Left cardiac atrium (tissue), 4 donors: ENCODE results near the gene PRG2. TPM values are rescaled to one million over a fixed set of nuclear protein-coding genes. Genes with fewer than 3 reads are reported as not detected.

Experiments used
- ATAC-seq, 2 donors: fragments of 200-7000 bp; cut with Tn5 transposase; one replicate each; pipeline ENCODE4 v1.9.1; 2020; ENCODE audit warnings: mild to moderate bottlenecking in 2 of 2, moderate library complexity in 2 of 2
- DNase-seq: peaks from one replicate; pipeline ENCODE4 v3.0.0-alpha.2; 2020
- intact Hi-C, 2 donors: fragments of 100-400 bp; cut with DNase I; formaldehyde crosslinking; loops; one replicate each; pipeline versions ENCODE4 v1.14.1 to v1.15.1; 2022 to 2023
- total RNA-seq, 2 donors: library from RNA; stranded (reverse); fragmentation: NEBNext Ultra II Directional; extraction: Animal tissue kit (Norgen Biotek cat#: 25700); gene quantifications; one replicate each; pipeline ENCODE4 v1.2.1, GENCODE V29; 2021
- donor health status: DM: no; HTN: yes; CAD: no.
- donor health status: DM: no; HTN: yes; CAD: no; lungs with severe emphysema.
- donor health status: DM: yes; HTN: yes; CAD: no.
- donor health status: Dilated cardiomyopathy.

PRG2 gene
- total RNA-seq, 2 donors from 2014 or later: not detected

DNA sequence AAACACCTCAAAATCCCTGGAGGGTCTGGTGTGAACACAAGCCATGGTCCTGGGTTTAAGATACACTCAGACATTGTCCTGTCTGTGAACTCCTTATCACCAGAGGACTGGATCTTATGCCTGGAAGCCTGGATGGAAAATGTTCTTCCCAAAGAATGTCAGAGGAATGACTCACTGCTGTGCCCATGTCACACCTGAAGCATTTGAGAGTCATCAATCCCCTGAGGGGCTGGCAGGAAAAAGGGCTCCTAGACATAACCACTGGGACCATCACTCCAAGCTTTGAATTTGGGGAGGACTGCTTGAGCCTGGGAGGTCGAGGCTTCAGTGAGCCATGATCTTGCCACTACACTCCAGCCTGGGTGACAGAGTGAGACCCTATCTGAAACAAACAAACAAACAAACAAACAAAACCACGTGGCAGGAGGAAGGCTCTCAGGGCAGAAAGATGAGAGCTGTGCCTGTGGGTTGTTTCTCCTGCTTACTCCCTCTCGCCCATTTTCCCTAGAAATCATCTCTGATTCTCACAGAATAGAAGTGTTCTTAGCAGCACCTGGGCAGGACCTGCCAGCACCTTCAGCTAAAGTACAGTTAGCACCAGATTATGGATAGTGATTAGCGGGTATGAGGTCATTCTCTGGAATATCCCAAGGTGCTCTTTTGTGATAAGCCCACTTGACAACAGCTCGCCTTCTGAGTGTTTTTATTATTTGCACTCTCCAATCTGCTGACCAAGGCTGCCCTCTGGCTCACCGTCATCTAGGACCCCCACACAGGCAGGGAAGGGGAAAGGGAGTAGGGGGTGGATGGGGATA is 11.9 kb upstream of the PRG2 start:
- intact Hi-C loops: no loop called here
- DNase-seq (no peak), ATAC-seq (no peak)

DNA sequence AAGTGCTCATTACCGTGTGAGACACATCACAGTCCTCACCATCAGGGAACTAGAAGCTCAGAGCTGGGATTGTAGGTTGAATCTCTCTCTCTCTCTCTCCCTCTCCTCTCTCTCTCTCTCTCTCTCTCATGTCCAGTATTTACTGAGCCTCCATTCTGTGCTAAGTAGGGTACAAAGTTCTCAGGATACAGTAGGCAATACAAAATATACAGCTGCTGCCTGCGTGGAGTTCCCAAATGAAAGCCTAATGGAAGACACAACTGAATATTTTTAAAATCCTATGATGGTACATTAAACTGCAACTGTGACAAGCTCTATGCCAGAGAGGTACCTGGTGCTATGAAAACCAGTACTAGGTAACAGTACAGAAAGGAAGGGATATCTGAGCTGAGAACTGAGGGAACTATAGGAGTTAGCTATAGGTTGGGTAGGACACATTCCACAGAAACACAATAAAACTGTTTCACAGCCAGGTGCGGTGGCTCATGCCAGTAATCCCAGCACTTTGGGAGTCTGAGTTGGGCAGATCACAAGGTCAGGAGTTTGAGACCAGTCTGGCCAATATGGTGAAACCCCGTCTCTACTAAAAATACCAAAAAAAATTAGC is 9.6 kb upstream of the PRG2 start:
- intact Hi-C loops: no loop called here
- ATAC-seq: no peak
- DNase-seq: no peak

DNA sequence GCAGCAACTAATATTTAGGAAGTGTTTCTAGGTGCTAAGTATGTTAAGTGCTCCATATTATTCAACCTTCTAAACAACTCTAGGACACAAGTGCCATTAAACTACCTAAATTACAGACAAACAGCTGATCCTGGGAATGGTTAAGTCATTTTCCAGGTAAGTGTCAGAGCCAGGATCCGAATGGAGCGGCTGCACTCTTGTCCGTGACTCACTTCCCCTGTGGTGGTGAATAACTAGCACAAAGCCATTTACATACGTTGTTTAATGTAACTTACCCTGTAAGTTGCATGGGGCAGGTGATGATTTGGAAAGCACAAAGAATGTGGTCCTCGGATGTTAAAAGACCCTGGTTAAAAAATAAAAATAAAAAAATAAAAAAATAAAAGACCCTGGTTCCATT is 8.8 kb upstream of the PRG2 start:
- intact Hi-C loops: no loop called here
- DNase-seq (no peak), ATAC-seq (no peak)

DNA sequence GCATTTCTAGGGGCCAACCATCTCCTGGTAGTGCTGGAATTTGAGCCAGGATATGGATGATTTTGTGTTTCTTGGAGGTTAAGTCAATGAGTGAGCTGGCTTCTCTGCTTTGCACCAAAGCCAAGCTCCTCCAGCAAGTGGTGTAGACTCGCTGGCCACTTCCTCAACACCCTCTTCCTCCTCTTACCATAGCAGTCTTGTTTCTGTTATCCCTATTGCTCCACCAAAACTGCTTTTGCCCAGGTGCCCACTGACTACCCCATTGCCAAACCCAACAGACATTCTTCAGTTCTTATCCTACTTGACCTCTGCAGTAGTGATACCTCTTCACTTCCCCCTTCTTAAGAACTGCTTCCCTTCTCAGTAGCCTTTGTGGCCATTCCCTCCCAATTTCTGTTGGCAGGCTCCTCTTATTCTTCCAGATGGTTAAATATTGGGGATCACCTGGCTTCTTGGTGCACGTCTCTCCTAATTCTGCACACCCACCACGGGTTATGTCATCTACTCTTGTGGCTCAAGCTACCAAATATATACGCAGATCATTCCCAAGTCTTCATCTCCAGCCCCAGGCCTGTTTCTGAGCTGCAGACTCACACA is 7.0 kb upstream of the PRG2 start:
- intact Hi-C loops: no loop called here
- DNase-seq (no peak), ATAC-seq (no peak)

DNA sequence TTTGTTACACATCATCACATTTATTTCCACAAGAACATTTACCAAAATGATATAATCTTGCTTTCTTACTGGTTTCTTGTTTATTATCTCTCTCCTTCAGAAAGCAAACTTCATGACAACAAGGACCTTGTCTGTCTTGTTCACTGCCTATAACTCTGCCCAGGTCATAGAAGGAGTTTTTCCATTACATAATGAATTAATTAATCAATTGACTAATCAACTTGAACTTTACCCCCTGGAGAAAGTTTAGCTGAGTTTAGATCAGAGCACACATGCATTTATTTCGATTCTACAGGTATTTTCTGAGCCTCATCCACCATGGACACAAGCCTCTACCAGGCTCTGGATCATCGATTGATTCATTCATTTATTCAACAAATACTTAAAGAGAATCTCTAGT is 6.3 kb upstream of the PRG2 start:
- intact Hi-C loops: no loop called here
- ATAC-seq: no peak
- no peak for DNase-seq

DNA sequence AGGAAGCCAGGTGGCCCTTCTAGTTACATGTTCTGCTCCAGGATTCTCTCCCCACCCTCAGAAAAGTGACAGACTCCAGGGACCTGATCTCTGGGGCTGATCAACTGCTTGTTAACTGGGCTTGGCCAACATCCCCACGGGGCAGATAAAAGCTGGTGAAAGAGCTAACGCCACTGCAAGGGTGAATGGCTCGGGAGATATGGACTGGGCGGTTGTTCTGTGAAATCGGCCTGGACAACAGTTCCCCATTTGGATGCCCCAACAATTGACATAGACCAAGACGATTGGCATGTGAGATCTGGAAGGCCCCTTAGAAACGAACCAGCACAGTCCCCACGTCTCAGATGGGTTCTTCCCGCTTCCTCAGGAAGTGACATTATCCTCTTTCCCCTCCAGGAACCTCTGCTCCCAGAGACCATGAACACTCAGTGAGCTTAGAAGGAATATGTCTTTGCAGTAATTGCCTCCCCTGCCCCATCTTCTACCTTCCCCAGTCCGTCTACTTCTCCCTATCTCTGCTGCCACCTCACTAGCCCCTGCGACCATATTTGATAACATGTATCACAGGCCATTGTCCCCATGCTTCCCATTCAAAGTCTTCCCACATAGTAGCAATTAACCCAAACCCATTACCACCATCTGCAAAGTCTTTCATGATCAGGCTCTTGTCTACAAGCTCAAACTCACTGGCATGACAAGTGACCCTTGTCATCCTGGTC is 5.6 kb upstream of the PRG2 start:
- no peak for DNase-seq
- no peak for ATAC-seq
- intact Hi-C loops: no loop called here

DNA sequence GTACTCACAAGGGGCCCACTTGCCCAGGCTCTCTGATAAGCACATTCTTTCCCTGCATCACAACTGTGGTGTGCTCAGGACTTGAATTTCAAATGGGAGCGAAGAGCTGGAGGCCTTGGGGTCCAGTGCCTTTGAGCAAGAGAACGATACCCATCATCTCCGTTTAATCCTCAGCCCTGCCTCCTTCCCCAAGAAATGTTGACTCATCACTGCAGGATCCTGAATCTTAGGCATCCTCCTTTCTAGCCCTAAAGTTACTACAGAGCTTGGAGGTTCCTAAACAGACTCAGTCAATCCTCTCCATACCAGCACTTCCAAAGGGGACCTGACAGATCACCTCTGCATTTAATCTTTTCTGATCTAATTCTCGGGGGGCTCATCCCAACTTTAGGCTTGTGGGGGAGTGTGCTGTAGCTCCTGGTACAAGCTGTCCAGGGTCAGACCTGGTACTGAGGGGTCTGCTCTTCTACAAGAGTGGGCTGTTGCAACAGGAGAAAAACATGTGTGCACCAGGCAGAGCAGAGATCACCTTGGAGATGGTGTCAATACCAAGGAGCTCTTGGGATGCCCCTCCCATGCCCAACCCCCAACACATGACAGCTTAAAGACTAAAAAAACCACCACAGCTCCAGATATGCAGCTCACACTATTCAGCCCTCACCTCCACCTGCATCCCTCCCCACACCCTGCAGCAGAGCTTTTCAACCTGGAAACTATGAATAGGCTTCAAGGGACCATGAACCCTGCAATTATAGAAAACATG is 3.9 kb upstream of the PRG2 start:
- DNase-seq: no peak
- intact Hi-C loops: no loop called here
- no peak for ATAC-seq

DNA sequence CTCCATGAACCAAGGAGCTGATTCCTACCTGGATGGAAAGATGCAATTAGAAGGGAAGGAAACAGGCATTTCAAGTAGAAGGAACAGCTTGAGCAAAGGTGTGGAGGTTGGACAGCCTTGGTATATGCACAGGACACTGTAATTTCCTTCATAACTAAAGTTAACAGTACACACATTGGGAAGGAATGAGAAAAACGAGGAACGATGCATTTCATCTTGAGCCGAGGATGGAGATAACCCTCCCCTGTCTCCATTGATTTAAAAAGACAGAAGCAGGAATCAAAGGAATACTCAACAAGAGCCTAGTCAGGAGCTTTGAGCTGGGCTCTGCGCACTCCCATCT is 2.3 kb upstream of the PRG2 start:
- DNase-seq (no peak), ATAC-seq (no peak)
- intact Hi-C loops: no loop called here

DNA sequence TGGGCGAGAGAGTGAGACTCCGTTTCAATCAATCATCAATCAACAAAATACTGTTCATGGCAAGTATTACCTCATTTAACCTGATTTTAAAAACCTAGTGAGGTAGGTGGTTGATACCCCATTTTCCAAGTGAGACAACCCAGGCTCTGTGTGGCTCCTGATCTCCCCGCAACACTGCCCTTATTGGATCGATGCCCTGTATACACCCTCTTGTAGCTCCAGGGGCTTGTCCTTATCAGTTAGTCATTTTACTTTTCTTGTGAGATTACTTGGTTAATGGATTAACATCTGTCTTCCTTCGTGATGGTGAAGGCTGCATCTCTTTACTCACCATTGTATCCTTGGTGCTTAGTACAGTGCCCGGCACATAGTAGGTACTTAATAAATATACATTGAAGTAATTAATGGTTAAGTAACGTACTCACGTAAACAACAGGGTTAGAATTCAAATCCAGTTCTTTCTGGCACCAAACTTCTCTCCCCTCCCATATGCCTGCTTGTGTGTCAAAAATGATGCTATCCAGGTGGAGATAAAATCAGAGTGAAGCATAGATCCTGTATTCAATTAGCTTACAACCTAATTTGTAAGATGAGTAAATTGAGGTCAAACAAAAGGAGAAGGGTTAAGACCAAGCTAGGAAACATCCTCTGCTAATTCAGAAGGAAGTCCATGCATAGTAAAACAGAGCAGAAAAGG is 1.8 kb upstream of the PRG2 start:
- ATAC-seq (no peak), DNase-seq (no peak)
- intact Hi-C loops: no loop called here

DNA sequence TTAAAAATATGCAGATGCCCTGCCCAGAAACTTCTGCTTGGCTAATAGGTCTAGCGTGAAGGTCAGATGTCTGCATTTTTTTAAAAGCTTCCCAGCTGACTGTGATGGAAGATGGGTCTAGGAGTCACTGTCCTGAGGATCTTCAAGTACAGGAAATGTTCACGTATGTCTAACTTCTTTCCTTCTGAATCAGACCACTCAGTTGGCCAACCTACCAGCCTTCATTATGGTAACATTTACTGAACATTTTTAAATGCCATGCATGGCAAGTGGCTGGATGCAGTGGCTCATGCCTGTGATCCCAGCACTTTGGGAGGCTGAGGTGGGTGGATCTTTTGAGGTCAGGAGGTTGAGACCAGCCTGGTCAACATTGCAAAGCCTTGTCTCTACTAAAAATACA is 1.1 kb upstream of the PRG2 start:
- intact Hi-C loops: no loop called here
- no peak for ATAC-seq

DNA sequence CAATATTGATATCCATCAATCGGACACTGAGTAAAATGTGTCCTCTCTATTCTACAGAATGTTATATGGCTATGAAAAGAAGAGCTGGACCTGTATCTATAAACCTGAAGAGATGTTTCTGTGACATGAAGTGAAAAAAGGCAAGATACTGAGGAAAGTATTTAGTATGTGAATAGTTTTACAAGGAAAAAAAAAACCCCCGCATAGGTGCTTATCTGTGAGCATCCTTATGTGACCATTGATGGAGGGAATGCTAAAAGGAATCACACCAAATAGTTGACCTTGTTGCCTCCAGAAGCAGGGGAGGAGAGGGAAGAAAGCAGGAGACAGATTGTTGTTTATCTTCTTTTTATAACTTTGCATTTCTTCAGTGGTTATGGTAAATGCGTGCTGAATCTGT is 661 bp upstream of the PRG2 start:
- ATAC-seq (no peak), DNase-seq (no peak)
- intact Hi-C loops: no loop called here

More for the DNA sequence above, 1.1 kb upstream of the PRG2 start:
- no peak for DNase-seq

DNA sequence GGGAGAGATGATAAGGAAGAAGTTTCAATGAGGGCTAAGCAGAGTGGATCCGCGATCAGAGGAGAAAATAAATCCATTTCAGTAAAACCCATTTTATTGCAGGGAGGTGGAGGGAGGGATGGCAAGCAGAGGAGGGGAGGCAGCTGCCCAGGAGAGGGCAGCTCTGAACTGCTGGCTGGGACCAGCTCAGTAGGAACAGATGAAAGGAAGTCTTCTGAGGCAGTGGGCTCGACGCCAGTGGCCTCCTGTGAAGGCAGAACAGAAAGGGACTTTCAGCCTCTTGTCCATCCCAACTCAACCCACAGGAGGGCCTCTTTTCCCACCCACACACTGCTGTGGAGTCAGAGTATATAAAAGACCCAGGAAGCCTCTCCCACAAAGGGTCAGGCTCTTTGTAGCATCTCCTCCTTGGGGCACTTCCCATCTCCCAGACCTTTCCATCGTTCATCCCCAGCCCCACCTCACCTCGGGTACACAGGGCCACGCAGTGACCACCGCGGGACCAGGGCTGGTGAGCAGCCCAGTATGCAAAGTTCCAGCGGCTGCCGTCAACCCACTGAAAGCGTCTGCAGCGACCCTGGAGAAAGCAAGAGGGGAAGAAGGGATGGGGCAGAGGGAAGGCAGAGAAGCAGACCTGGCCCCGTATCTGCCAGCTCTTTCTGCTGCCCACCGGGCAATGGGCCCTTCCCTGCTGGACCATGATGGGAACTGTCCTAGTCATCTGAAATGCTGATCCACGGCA is 3.0 kb downstream of the PRG2 start:
- intact Hi-C loops: no loop called here
- DNase-seq (no peak), ATAC-seq (peak in 1 of 2 donors; percentile 36)

DNA sequence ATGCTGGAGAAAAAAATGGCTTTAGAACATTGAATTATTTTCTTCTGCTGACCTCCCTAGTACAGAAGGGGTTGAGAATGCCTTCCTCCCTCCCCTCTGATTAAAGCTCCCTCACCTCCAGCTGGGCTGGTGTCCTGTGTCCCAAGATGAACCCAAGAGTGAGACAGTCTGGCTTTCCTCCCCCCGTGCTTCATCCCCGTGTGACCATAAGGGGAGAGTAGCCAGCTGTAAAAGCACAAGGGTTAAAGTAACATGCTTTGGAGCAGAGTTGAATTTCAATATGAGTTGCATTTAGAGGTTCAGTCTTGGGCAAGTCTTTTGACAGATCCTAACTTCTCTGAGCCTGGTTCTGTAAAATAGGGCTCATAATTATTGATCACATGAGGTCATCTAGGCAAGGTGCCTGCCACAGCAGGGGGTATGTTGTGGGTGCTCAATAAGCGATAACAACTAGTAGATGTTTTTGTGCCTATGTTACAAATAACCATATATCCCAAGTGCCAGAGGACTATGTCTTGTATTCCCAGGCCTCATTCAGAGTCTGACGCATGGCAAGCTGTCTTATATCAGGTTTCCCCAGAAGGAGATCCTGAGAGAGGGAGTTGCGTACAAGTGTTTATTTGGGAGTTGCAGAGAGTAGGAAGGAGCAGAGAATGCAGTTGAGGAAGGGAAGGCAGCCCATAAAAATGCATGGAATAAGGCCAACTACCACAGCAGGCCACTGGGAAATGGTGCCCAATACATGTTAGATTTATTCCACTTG is 4.1 kb downstream of the PRG2 start:
- intact Hi-C loops: no loop called here
- DNase-seq: no peak
- no peak for ATAC-seq

DNA sequence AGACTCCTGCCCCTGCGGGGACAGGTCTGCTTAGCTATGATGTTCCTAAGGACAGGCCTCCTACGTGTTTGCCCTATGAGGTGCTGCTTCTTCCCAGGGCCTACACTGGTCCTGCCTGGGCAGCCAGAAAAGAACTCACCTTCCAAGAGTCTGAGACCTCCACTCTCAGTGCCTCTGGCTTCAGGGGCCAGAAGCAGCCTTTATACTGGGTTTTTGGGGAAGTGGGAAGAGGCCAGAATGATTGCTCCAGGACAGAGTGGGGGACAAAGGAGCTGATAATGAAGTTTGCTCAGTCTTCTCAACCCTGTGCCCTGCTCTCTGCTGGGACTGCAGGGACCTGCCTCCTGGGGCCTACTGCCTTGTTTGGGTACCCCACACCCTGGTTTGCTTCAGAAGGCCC is 9.5 kb downstream of the PRG2 start, which contains the start of gene PRG3:
PRG3 (minus strand) TSS at position 176 of the 400 bp plus-strand sequence. CDS start 442 bp downstream, outside the sequence.
- DNase-seq (no peak), ATAC-seq (no peak)
- intact Hi-C loops: no loop called here

DNA sequence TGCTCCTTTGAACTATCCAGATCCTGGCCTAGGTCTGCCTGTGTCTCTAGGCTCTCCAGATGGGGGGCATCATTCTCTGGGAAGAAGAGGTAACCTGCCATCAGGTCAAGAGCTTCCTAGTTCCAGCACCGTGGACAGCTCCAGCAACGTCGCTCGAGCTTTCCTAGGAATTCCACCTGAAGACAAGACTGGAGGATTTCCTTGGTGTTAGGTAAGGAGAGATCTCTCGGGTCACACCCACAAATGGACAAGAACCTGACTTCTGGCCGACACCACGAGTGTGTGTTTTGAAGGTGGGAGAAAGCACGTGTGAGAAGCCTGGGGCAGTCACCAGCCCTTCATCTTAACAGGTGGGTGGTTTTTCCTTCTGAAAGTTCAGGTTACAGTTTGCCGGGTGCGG is 10.7 kb downstream of the PRG2 start:
- ATAC-seq (no peak), DNase-seq (no peak)
- intact Hi-C loops: no loop called here

DNA sequence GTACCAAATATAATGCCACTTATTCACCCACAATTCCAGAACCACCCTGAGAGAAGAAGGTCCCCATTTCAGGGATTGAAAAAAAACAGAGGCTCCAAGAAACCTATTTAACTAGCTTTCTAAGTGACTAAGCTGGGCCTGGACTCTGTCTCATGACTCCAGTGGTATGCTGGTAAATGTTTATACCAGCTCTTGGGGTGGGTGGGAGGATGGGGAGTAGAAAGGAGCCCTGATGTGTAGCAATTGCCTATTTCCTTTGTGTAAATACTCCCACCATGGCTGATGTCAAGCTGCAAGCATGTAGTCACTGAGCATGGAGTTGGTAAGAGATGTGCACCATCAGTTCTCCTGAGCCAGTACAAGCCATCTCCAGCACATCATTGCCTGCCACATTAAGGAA is 12.3 kb downstream of the PRG2 start:
- ATAC-seq (no peak), DNase-seq (no peak)
- intact Hi-C loops: no loop called here

DNA sequence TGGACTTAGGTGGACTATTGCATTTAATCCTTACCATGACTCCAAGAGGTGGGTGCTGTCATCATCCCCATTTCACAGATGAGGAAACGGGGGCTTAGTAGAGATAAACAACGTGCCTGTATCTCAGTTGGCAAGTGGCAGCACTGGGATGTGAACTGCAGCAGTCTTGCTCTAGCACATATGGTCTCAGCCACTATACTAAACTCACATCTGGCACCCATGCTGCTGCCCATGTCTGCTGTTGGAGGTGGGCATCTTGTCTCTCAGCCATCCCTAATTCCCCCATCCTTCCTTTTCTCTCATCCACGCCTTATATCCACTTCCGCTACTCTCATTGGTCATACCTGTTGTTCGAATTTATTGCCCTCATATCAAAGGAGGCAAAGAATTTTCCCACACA is 13.3 kb downstream of the PRG2 start:
- intact Hi-C loops: no loop called here
- no peak for ATAC-seq

More for the DNA sequence above, 13.3 kb downstream of the PRG2 start:
- no peak for DNase-seq
